Mammary epithelial cell (primary cell): Measurements from ENCODE around the gene HOXC6.

Experiments
- EZH2 ChIP-seq: IDR thresholded peaks from 2 replicates; pipeline ENCODE4 v1.6.1; 2012; ENCODE audit warnings: low read length, inconsistent platforms, borderline replicate concordance
- TF ChIP-seq, protein P1 (sequence below), 2 donors: IDR thresholded peaks in 1 of 2; conservative IDR thresholded peaks in 1 of 2; 2 replicates each; pipeline ENCODE4 v1.5.1; 2011 to 2012; ENCODE audit warnings: inconsistent platforms in 2 of 2, low read length in 2 of 2, mild to moderate bottlenecking in 2 of 2, control low read depth in 1 of 2, low read depth in 1 of 2; ENCODE audit not compliant: insufficient read depth in 1 of 2; ENCODE audit errors: extremely low read depth in 1 of 2

DNA sequence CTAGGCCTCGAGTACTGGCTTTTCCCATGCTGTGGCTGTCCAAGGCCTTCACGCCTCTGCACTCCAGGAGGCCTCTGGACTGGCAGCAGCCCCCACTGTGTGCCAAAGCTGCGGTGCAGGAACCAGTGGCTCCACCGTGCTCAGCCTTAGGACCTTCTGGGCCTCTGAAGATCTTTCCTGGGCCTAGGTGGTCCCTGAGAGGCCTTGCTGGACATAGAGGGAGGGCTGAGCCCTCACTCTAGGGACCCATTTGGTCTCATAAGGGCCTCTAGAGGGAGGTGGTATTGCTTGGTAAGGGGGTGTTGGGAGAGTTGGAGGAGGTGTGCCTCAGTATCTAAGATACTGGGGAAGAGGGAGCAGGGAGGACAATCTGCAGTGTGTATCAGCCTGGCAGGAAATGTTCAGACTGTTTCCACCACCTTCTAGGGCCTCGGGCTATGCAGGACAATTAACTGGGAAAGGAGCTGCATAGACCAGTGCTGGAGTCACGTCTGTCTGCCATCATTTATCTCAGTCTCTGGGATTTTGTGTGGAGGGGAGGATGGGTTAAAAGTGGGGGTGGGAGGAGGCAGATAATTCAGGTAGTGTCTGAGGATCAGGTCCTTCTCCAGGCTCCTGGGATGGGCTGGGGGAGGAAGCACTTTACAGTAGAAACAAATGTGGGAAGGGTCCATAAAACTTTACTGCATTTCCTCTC is 7.5 kb downstream of the HOXC6 start:
- TF ChIP-seq, protein P1, sequence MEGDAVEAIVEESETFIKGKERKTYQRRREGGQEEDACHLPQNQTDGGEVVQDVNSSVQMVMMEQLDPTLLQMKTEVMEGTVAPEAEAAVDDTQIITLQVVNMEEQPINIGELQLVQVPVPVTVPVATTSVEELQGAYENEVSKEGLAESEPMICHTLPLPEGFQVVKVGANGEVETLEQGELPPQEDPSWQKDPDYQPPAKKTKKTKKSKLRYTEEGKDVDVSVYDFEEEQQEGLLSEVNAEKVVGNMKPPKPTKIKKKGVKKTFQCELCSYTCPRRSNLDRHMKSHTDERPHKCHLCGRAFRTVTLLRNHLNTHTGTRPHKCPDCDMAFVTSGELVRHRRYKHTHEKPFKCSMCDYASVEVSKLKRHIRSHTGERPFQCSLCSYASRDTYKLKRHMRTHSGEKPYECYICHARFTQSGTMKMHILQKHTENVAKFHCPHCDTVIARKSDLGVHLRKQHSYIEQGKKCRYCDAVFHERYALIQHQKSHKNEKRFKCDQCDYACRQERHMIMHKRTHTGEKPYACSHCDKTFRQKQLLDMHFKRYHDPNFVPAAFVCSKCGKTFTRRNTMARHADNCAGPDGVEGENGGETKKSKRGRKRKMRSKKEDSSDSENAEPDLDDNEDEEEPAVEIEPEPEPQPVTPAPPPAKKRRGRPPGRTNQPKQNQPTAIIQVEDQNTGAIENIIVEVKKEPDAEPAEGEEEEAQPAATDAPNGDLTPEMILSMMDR (conservative IDR thresholded peaks at IDR 0.05 in 1 of 2, IDR thresholded peaks at IDR 0.05 in 1 of 2; ENCODE audit: extremely low read depth in 1 of 2, insufficient read depth in 1 of 2, low read depth in 1 of 2, low read length in 2 of 2) = no peak
- TF ChIP-seq EZH2 = no peak
